SK-N-MC (cell line): ENCODE measurements around the gene MVK.

Experiments
- EZH2 ChIP-seq: fragments of 200-600 bp; sonication (generic); IDR thresholded peaks from one replicate; pipeline ENCODE4 v1.6.1; 2017; ENCODE audit warnings: antibody characterized with exemption
- FOXP2 ChIP-seq: optimal IDR thresholded peaks from 2 replicates; pipeline ENCODE3; 2011; ENCODE audit warnings: mild to moderate bottlenecking, moderate library complexity; ENCODE audit not compliant: insufficient read depth; ENCODE audit errors: extremely low read length, control extremely low read depth
- POLR2AphosphoS5 ChIP-seq: IDR thresholded peaks from 2 replicates; pipeline ENCODE4 v1.6.1; 2012; ENCODE audit warnings: mild to moderate bottlenecking, low read depth, low read length, borderline replicate concordance

DNA sequence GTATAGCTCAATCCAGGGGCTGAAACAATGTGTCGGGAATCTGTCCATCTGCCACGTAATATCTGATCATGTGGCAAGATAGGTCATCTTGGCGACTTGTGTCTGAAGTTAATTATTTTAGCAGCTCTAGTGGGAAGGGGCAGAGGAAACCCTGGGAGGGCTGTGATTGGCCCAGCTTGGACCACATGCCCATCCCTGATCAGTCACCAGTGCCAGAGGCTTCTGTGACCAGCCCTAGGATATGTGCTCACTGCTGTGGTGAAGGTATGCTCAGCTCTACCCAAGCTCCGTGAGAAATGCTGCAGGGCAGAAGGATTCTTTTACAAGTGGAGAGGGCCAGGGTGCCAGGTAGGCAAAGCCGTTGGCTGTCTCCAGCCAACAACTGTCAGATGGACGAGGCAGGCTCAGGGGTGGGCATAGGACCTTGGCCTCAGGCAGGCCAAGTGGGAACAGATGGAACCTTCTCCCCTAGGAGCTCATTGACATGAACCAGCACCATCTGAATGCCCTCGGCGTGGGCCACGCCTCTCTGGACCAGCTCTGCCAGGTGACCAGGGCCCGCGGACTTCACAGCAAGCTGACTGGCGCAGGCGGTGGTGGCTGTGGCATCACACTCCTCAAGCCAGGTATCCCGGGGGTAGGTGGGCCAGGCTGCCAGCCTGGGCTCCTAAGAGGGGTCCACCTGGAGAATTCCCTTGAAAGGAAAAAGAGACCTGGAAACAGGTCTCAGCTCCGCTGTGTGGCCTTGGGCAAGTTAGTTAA, 21.1 kb downstream of the MVK start:
- TF ChIP-seq POLR2AphosphoS5 = no peak
- TF ChIP-seq EZH2 = no peak
- no peak for TF ChIP-seq FOXP2
